ACHN (cell line): ENCODE results near the gene NR3C2.
"Not testable (repeated sequence)": the region's sequence is repeated elsewhere in the genome, so short reads cannot be mapped to it uniquely, and the experiment has no call there.

ENCODE experiments used
- DNase-seq: peaks from one replicate; pipeline ENCODE4 v3.0.0-alpha.2; 2015
- in situ Hi-C: cut with HindIII; loops from 2 replicates; pipeline ENCODE4 v1.10.0; 2017; ENCODE audit warnings: low sequenced_read_pairs, low pct_ligation_motif_present, low pct_unique_long_range_greater_than_20kb

Gene NR3C2

DNA sequence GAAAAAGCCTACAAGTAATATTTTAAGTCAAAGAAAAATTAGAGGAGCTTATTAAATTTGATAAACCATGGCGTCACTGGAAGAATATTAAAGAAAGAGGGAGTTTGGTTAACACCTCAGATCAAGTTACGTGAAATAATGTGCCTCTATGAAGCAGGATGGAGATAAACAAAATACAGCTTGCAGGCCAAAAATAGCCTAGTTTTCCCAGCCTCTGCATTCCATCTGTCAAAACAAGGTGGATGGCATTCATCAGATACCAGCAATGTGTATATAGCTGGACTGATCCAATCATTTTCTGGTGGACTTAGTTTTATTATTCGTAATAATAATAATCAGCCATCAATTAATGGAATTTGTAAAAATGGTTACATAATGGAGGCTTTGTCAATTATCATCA, 230.7 kb downstream of the NR3C2 start:
- no peak for DNase-seq
- in situ Hi-C loops = no loop called here

DNA sequence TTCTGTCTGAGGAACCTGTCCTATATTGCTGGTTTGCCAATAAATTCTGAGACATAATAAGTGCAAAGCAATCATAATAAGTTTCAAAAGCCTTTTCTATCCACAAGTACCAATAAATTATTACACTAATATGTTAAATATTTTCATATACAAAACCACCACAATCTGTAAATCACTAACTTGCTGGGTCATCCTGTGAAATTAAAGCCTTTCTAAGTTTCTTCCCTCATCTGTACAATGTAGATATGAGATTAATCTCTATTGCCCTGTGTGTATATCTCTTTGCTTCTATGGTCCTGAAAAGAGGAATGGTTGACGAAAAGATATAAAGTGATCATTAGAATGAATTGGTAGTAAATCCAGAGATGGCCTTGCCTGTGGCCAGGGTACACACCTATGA, 231.6 kb downstream of the NR3C2 start:
- in situ Hi-C loops = no loop called here
- DNase-seq = no peak

DNA sequence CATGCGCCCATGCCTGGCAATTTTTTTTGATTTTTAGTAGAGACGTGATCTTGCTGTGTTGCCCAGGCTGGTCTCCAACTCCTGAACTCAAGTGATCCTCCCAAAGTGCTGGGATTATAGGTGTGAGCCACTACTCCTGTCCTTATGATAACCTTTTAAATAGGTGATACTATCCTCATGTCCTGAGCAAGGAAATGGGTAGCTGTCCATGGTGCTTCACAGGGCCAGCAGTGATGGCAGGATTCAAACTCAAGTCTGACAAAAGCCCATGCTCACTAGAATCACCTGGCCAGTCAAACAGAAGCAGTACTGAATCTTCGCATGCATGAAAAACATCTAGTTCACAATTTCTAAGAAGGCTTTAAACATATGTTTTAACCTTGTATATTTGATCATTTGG, 235.1 kb downstream of the NR3C2 start:
- in situ Hi-C loops = no loop called here

DNA sequence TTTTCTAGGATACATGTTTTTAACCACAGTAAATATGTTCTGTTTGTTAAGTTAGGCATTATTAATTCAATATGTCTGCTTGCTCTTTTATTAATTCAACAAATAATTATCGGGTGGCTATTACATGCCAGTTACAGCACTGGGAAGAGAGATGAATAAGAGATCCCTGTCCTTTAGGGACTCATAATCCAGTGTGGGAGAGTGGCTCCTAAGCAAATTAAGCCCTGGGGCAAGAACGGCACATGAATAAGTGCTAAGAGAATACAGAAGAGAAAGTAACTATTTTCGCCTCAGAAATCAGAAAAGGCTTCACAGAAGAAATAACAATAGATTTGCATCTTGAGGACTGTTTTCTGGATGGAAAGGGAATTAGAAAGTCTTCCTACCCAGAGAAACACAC, 236.7 kb downstream of the NR3C2 start:
- in situ Hi-C loops = no loop called here

More for the DNA sequence above, 235.1 kb downstream of the NR3C2 start:
- no peak for DNase-seq

DNA sequence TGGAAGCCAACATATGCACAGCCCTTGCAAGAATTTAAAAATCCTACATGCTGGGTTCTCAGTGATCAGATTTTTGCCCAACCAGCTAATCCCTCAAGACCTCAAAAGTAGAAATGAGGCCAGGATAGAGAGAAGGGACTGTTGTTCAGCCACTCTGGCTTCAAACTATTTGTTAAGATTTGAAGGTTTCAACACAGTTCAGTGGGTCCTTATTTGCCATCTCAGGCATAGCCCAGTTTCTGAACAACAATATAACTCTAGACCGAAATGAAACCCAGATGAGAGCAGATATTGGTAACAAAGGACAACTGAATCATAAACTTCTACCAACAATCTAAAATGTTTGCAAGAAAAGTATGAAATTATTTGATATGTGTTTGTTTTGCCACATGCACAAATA, 237.3 kb downstream of the NR3C2 start:
- DNase-seq = no peak

More for the DNA sequence above, 236.7 kb downstream of the NR3C2 start:
- DNase-seq = no peak

DNA sequence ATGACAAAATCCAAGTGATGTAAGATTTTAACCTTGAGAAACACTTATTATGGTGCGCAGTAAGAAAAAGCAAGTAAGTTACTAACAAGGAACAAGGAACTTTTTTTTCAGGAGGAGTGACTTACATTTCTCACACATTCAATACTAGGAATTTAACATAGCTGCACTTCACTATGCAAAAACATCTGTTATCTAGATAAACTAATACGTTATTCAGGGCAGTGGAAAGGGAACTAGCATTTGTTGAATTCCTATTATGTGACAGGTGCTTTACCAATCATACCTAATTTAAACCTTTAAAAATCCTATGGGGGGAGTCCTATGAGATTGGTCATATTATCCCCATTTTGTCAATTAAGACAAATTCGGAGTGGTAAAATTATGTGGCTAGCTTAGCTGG, 238.0 kb downstream of the NR3C2 start:
- in situ Hi-C loops = no loop called here
- no peak for DNase-seq

More for the DNA sequence above, 237.3 kb downstream of the NR3C2 start:
- in situ Hi-C loops = no loop called here

DNA sequence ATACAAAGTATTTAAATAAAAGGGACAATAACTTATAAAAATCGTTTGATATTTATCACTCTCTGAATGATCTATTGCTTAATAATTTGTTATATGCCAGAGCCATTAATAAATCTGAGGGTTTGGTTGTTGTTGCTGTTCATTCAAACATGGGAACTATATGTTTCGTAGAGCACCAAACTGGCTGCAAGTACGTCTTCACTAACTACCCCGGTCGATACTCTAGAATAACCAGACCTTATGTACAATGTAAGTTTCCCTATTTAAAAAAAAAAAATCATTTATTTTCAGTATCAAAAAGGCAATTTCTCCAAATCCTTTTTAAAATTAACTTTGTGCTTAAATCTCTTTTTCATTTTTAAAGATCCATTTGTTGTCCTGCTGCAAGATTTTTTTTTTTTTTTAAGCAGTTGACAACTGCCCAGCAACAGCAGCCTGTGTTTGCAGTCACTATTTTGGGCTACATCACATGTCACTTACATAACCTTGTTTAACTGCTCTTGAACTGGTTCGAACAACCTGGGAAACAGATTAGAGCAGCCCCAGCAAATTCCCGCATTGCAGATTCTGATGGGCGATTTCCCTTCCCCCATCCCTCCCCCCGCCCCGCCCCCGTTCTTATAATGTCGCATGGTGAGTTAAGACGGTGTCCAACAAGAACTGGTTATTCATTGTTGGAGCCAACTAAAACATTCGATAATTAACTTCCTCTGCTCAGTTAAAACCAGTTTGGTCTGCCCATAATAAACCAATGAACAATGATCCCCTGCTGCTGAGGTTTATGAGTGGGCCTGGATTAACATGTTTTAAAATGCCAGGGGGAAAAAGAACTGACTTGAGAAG, 238.9 kb downstream of the NR3C2 start:
- DNase-seq = no peak
- in situ Hi-C loops = no loop called here

DNA sequence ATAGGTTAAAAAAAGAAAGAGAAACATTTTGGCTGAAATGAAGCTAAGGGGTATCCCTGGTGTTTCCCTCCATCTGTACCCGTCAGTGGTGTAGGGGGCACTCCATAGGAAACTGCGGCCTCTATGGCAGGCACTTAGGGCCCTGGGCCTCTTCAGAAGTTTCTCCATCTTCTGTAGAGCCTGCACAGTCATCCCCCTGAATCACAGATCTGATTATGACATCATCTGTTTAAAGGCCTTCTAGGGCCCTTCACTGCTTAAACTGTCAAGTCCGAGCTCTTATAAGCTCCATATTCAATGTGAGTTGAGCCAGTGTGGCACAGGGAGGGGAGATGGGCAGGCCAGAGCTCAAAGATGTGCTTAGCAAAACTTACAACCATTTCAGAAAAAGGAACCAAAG, 241.3 kb downstream of the NR3C2 start:
- DNase-seq = no peak
- in situ Hi-C loops = no loop called here

DNA sequence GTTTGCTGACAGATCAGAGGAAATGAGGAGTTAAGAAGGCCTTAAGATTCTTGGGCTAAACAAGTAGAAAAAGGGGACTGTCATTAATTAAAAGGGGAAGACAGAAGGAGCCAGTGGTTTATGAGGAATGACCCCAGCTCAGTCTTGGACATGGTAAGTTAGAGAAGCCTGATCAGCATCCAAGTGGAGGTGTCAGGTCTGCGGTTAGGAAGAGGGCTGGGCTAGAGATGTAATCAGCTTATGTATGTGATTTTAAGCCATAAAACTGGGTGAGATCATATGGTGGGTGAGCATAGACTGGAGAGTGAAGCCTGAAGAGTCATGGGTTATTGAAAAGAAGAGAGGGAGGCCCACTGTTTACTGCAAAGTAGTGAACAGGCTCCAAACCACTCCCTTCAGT, 246.1 kb downstream of the NR3C2 start:
- DNase-seq = no peak
- in situ Hi-C loops = no loop called here

DNA sequence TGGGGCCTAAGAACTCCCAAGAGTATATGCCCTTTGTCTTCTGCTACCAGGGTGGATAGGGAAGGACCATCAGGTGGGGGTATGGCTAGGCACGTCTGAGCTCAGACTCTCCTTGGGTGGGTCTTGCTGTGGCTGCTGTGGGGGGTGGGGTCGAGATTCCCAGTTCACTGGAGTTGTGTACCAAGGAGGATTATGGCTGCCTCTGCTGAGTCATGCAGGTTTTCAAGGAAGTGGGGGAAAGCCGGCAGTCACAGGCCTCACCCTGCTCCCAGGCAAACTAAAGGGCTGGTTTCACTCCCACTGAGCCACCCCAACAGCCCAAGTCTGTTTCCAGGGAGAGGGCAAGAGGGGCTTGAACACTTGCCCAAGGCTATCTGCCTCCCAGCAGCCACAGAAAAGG, 249.7 kb downstream of the NR3C2 start:
- in situ Hi-C loops = no loop called here
- no peak for DNase-seq

DNA sequence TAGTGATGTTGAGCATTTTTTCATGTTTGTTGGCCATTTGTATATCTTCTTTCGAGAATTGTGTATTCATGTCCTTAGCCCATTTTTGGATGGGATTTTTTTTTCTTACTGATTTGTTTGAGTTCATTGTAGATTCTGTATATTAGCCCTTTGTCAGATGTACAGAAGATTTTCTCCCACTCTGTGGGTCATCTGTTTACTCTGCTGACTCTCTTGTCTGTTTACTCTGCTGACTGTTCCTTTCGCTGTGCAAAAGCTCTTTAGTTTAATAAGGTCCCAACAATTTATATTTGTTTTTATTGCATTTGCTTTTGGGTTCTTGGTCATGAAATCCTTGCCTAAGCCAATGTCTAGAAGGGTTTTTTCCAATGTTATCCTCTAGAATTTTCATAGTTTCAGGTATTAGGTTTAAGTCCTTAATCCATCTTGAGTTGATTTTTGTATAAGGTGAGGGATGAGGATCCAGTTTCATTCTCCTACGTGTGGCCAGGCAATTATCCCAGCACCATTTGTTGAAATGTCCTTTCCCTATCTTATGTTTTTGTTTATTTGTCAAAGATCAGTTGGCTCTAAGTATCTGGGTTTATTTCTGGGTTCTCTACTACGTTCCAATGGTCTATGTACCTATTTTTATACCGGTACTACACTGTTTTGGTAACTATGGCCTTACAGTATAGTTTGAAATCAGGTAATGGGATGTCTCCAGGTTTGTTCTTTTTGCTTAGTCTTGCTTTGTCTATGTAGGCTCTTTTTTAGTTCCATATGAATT, 254.6 kb downstream of the NR3C2 start:
- in situ Hi-C loops, DNase-seq: not testable (repeated sequence)

DNA sequence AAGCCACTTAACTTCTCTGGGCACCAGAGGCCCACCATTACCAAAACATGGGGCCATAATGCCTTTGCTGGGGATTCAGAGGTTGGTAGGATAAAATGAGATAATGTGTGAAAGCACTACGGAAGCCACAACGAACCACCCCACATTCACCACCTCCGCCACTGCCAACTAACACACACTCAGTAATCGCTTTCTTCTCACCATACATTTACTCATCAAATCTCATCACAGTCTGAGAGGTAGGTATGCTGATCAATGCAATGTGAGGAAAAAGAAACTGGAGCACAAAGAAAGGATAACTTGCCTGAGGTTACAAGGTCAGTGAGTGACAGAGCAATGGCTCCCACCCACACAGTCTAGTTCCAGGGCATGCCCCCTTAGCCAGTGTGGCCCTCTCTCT, 257.3 kb downstream of the NR3C2 start:
- no peak for DNase-seq
- in situ Hi-C loops = no loop called here

DNA sequence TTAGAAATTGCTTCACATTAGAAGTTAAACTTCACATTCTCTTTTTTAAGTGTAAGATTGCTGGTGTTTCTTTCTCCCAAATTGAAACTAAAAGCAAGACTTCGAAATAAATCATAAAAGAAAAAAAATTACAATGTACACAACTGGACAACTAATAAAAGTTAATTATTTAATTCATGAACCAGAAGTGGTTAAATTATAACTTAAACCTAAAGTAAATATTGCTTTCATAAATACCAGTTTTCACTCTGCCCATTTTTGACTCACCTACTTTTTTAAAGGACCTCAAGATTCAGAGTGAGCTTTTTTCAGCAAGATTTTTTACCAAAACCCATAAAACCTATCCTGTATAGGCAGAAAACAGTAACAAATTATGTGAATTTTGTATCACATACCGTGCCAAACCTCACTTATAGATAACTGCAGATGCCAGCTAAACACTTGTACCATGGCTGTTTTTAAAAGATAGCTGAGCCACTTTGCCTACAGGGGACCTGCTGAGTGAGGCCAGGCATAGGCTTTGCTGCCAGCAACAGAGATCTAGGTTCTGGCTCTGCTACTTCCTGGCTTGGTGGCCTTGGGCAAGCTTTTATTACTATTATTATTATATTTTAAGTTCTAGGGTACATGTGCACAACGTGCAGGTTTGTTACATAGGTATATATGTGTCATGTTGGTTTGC, 259.8 kb downstream of the NR3C2 start:
- DNase-seq = no peak
- in situ Hi-C loops = no loop called here

DNA sequence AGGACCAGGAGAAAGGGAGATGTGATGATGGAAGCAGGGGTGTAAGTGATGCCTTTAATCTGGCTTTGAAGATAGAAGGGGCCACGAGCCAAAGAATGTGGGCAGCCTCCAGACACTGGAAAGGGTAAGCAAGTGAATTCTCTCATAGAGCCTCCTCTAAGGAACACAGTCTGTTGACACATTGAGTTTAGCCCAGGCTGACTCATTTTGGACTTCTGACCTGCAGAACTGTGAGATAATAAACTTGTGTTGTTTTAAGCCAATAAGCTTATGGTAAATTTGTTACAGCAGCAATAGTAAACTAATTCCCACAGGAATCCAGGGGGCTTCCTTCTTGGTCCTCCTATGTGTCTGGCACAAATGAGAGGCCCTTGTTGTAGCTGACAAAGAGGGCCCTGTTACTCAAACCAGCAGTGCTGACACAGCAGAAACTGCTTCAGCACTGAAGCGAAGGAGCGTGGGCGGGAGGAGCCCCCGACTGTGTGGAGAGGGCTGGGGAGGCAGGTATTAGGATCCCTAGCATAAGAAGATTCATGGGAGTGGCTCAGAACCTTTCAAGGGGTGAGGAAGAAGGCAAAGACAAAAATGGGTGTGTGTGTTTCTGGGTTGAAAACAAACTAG, 268.7 kb downstream of the NR3C2 start:
- DNase-seq = no peak
- in situ Hi-C loops = no loop called here

DNA sequence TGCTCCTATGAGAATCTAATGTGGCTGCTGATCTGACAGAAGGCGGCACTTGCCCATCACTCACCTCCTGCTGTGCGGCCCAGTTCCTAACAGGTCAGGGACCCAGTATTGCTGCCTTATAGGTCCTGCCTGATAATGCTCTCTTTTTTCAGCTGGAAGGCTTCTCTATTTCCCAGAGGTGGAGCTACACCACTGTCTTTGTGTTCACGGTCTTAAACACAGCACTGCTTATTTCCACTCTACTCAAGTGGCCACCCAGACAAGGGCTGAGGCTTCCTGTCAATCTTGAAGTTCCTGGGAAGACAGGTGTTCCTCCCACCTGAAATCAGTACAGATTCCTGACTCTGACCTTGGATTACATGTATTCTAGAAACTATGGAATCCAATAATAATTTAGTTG, 270.6 kb downstream of the NR3C2 start:
- no peak for DNase-seq
- in situ Hi-C loops = no loop called here

DNA sequence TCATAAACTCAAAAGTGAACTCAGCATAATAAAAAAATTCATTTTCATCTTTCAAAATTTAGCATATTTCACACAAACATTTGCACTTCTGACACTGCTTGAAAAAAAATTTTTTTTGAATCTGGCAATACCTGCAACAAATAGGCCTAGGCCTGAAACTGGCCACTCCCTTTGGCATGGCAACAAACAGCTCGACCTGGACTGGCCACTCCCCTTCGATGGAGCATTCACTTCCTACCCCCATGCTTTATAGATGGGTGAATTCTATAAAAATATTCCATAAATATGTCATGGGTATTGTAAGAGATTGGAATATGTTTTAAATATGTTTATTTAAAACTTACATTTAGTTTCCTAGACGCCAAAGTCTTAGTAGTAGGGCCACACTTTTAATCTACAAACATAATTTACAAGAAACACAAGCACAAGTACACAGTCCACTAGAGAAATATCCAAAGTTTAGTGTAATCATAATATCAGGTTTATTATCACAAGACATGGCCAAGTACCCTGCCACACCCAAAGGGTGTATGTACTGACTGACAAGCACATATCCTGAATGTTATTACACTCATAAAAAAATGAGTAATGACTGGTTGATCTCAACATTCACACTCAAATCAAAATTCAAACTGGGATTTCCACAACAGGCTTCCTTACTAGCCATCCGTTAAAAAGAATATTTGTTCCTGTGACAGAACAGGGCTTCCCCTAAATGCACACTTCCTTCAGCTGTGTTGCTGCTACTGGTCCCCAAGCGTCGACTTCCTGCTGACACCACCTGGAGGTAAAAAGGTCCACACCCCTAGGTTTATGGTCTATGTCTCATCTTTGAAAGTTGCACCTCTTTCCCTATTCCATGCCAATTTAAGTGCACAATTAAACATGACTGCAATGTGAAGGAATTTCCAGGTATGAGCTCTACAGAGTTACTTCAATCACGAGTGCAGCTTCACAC, 271.5 kb downstream of the NR3C2 start:
- DNase-seq = no peak
- in situ Hi-C loops = no loop called here

DNA sequence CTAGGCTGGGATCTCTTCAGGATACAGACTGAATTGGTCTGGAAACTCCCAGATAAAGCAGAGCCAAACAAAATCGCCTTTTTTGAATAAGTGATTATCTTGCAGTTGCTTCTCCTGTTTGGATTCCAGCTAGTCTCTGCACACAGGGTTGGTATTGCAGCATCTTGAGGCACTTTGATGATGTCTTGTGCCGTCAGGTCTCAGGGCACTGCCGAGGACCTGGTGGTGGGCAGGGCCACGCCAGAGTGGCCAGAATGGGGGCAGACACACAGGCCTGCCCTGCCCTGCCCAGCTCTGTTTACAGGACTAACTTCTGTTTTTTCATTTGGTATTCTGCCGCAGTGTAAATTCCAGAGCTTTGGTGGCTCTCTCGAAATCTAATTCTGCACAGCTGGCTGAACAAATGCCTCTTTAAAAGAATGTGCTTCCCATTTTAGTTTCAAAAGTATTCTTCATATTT, 276.1 kb downstream of the NR3C2 start:
- in situ Hi-C loops = no loop called here
- DNase-seq = no peak

DNA sequence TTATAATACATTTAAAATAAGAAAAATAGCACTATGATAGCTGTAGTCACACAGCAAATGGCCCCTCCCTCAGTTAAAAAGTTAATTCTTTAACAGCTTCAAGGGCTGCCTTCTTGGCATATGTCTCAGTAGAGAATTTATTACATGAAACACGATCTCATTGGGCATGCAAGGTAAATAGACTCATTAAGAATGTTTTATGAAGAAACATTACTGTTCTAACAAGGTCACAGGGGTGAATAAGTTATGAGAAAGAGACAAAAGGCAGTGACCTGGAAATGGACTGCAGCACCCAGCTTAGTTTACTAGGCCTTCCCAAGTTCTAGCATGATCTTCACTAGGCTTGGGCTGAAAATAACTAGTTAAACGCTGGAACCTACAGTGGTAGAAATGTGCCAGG, 277.7 kb downstream of the NR3C2 start:
- no peak for DNase-seq
- in situ Hi-C loops = no loop called here
